GM13977 (cell line): Measurements from ENCODE around the gene HGS.

ENCODE experiments used
- DNase-seq: peaks from one replicate; pipeline ENCODE4 v3.0.0; 2012; ENCODE audit warnings: low spot score
- in situ Hi-C: fragments of 300-500 bp; cut with MboI; formaldehyde crosslinking; loops from one replicate; pipeline ENCODE4 v1.12.0; 2022; ENCODE audit warnings: low sequenced_read_pairs, low pct_unique_long_range_greater_than_20kb, mixed read lengths, inconsistent platforms; ENCODE audit not compliant: unreplicated experiment
- TF ChIP-seq, protein P1 (sequence below): IDR thresholded peaks from 2 replicates; pipeline ENCODE4 v1.5.1; 2012; ENCODE audit warnings: mild to moderate bottlenecking, control low read depth; ENCODE audit not compliant: insufficient read depth; ENCODE audit errors: extremely low read depth, missing control alignments

HGS gene

DNA sequence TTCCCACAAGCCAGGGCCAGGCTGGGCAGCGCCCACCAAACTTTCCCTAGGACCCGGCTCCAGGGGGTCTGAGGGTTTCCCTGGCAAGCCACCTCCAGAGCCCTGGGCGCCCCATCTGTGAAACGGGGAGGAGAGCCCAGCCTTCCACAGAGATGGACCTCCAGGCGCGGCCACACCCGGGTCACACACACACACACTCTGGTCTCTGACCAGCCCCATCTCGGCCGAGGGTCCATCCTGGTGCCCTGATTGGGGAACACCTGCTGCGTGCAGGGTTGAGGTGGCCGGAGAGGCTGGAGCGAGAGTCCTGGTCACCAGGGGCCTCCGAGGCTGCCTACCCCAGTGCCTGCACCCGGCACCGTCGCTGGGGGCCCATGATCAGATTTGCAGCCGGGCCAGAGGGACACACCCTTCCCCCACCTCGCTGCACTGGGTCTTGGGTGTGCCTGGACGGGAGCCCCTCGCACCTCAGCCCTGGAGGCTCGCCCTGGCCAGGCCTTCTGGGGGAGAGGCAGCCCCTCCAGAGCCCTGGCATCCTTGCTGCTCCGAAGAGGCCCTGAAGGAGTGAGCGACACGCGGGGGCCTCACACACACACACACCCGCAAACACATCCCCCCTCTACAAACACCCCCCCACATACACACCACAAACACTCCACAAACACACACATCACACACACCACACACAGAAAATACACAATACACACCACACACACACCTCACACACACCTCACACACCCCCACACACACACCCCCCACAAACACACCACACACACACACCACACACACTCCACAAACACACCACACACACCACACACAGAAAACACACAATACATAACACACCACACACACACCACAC, 58.0 kb downstream of the HGS start:
- TF ChIP-seq, protein P1, sequence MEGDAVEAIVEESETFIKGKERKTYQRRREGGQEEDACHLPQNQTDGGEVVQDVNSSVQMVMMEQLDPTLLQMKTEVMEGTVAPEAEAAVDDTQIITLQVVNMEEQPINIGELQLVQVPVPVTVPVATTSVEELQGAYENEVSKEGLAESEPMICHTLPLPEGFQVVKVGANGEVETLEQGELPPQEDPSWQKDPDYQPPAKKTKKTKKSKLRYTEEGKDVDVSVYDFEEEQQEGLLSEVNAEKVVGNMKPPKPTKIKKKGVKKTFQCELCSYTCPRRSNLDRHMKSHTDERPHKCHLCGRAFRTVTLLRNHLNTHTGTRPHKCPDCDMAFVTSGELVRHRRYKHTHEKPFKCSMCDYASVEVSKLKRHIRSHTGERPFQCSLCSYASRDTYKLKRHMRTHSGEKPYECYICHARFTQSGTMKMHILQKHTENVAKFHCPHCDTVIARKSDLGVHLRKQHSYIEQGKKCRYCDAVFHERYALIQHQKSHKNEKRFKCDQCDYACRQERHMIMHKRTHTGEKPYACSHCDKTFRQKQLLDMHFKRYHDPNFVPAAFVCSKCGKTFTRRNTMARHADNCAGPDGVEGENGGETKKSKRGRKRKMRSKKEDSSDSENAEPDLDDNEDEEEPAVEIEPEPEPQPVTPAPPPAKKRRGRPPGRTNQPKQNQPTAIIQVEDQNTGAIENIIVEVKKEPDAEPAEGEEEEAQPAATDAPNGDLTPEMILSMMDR: no peak
- in situ Hi-C loops: no loop called here
- DNase-seq: no peak
